Breast epithelium (tissue), 4 donors: ENCODE results near the gene POLR1G. TPM values are rescaled to one million over a fixed set of nuclear protein-coding genes. Genes with fewer than 3 reads are reported as not detected.
A peak's percentile ranks its signal among the peaks of the same experiment; 100 is the strongest.

Experiments used
- DNase-seq, 2 donors: peaks; one replicate each; pipeline ENCODE4 v3.0.0-alpha.2; 2019; ENCODE audit warnings: low spot score in 2 of 2
- H3K27ac ChIP-seq, 2 donors: fragments of 200-600 bp; sonication (generic) in 1 of 2; one replicate each; pipeline ENCODE4 v1.5.1; 2016 to 2019; ENCODE audit warnings: mild to moderate bottlenecking in 1 of 2
- H3K27me3 ChIP-seq, 2 donors: fragments of 200-600 bp; sonication (generic) in 1 of 2; one replicate each; pipeline versions ENCODE4 v1.5.1 to v1.6.0; 2017 to 2019; ENCODE audit warnings: control low read depth in 1 of 2, mild to moderate bottlenecking in 1 of 2
- H3K36me3 ChIP-seq: fragments of 200-600 bp; one replicate; pipeline ENCODE4 v1.5.1; 2019
- H3K4me1 ChIP-seq, 2 donors: fragments of 200-600 bp; sonication (generic); one replicate each; pipeline ENCODE4 v1.5.1; 2016 to 2019; ENCODE audit warnings: control low read depth in 1 of 2
- H3K4me3 ChIP-seq, 3 donors: fragments of 200-600 bp; sonication (generic); 1 replicate in 2 of 3; 2 replicates in 1 of 3; pipeline ENCODE4 v1.5.1; 2016 to 2019; ENCODE audit warnings: mild to moderate bottlenecking in 3 of 3, moderate library complexity in 2 of 3
- H3K9me3 ChIP-seq, 2 donors: fragments of 200-600 bp; sonication (generic) in 1 of 2; one replicate each; pipeline ENCODE4 v1.5.1; 2016 to 2019; ENCODE audit warnings: control low read depth in 1 of 2
- POLR2A ChIP-seq: fragments of 450-650 bp; IDR thresholded peaks from one replicate; pipeline ENCODE4 v1.6.1; 2016; ENCODE audit warnings: antibody characterized with exemption, mild to moderate bottlenecking, moderate library complexity
- POLR2AphosphoS5 ChIP-seq, 3 donors: sonication (generic); formaldehyde crosslinking; IDR thresholded peaks; one replicate each; pipeline ENCODE4 v1.6.1; 2017; ENCODE audit warnings: antibody characterized with exemption in 3 of 3
- intact Hi-C: fragments of 100-400 bp; cut with DNase I; formaldehyde crosslinking; loops from one replicate; pipeline ENCODE4 v1.15.1; 2023; ENCODE audit warnings: low total_unique reads
- total RNA-seq, 3 donors: library from RNA; depleted of rRNA; stranded (reverse); fragments of >200 nt; gene quantifications; one replicate each; pipeline ENCODE4 v1.1.0, GENCODE V29; 2016
- TF ChIP-seq, protein P1 (sequence below), 3 donors: fragments of 450-650 bp; IDR thresholded peaks; one replicate each; pipeline ENCODE4 v1.5.1; 2016 to 2017; ENCODE audit warnings: antibody characterized with exemption in 3 of 3, mild to moderate bottlenecking in 3 of 3, moderate library complexity in 3 of 3

Gene POLR1G
- total RNA-seq, 3 donors from 2014 or later, result 2.6 to 6.9 (median 5.3) TPM

DNA sequence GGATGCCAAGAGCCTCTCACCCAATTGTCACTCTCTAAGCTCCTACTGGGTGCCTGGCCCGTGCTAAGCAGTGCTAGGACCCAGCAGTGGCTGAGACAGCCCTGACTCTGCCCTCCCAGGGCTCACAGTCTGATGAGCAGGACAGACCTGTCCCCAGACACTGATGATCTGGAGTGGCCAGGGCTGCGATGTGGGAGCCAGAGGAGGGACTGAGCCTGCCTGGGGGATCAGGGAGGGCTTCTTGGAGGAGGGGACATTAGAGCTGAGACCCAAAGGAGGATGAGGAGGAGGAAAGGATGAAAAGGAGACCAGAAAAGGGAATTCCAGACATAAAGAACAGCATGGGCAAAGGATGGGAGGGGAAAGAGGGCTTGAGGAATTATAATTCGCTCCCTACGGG is 10.7 kb downstream of the POLR1G start:
- intact Hi-C loops, result no loop called here
- DNase-seq, result no peak
- H3K27ac ChIP-seq, result peak overlapping the region in 1 of 2 donors; percentile 12
- no peak overlapping the region for H3K4me3 ChIP-seq
- no peaks in the 10 kb centered on the region for H3K27me3 ChIP-seq
- no peaks in the 10 kb centered on the region for H3K9me3 ChIP-seq
- no peak for TF ChIP-seq POLR2A
- TF ChIP-seq, protein P1, sequence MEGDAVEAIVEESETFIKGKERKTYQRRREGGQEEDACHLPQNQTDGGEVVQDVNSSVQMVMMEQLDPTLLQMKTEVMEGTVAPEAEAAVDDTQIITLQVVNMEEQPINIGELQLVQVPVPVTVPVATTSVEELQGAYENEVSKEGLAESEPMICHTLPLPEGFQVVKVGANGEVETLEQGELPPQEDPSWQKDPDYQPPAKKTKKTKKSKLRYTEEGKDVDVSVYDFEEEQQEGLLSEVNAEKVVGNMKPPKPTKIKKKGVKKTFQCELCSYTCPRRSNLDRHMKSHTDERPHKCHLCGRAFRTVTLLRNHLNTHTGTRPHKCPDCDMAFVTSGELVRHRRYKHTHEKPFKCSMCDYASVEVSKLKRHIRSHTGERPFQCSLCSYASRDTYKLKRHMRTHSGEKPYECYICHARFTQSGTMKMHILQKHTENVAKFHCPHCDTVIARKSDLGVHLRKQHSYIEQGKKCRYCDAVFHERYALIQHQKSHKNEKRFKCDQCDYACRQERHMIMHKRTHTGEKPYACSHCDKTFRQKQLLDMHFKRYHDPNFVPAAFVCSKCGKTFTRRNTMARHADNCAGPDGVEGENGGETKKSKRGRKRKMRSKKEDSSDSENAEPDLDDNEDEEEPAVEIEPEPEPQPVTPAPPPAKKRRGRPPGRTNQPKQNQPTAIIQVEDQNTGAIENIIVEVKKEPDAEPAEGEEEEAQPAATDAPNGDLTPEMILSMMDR (IDR thresholded peaks at IDR 0.05), result no peak
- no peak for TF ChIP-seq POLR2AphosphoS5 (IDR thresholded peaks at IDR 0.05)
- no peaks in the 10 kb centered on the region for H3K4me1 ChIP-seq
- no peaks in the 10 kb centered on the region for H3K36me3 ChIP-seq

DNA sequence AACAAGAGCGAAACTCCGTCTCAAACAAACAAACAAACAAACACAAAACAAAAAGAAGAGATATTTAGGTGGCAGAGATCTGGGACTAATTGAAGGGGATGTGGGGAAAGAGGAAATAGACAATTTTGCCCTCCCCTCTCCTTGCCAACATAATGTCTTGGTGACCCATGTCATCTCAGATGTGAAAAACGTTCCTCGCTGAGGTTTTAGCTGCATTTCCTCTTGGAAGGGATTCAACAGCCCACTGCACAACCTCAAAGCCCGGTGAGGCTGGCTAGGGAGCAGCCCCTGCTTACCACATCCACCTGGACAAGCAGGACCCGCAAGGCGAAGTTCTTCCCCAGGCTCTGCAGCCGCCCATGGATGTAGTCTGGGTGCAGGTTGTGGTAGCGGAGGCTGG is 12.4 kb downstream of the POLR1G start:
- no peaks in the 10 kb centered on the region for H3K9me3 ChIP-seq
- intact Hi-C loops, result no loop called here
- H3K36me3 ChIP-seq, result no peaks in the 10 kb centered on the region
- no peak overlapping the region for H3K4me3 ChIP-seq
- H3K27me3 ChIP-seq, result no peaks in the 10 kb centered on the region
- TF ChIP-seq POLR2A (no peak), POLR2AphosphoS5 (IDR thresholded peaks at IDR 0.05) (no peak)
- TF ChIP-seq, protein P1 (IDR thresholded peaks at IDR 0.05), result no peak
- no peak overlapping the region for H3K27ac ChIP-seq
- peaks cover 0 to 8% of the 10 kb centered on the region in 2 donors for H3K4me1 ChIP-seq
- no peak for DNase-seq

DNA sequence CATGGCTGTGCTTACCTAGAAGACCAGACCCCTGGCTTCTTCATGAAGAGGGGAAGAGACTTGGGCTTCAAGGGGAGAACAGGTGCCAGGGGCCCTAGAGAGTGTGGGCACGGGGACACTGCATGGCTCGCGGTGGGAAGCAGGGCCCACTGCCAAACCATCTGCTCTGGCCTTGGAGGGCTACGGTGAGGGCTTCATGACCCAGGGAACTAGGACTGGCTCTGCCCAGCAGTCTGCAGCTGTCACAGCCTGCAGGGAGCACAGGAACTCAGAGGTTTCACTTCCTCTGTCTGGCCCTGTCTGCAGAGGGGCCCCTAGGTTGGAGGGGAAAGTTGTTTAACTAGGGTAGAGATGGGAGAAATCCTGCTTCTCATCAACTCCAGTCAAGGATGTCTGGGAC is 13.0 kb downstream of the POLR1G start:
- no peak for DNase-seq
- H3K4me1 ChIP-seq, result peaks cover 0 to 8% of the 10 kb centered on the region in 2 donors
- no peaks in the 10 kb centered on the region for H3K27me3 ChIP-seq
- intact Hi-C loops, result no loop called here
- H3K4me3 ChIP-seq, result no peak overlapping the region
- no peaks in the 10 kb centered on the region for H3K36me3 ChIP-seq
- TF ChIP-seq POLR2A (no peak), POLR2AphosphoS5 (IDR thresholded peaks at IDR 0.05) (no peak)
- TF ChIP-seq, protein P1 (IDR thresholded peaks at IDR 0.05), result no peak
- no peak overlapping the region for H3K27ac ChIP-seq
- H3K9me3 ChIP-seq, result no peaks in the 10 kb centered on the region

DNA sequence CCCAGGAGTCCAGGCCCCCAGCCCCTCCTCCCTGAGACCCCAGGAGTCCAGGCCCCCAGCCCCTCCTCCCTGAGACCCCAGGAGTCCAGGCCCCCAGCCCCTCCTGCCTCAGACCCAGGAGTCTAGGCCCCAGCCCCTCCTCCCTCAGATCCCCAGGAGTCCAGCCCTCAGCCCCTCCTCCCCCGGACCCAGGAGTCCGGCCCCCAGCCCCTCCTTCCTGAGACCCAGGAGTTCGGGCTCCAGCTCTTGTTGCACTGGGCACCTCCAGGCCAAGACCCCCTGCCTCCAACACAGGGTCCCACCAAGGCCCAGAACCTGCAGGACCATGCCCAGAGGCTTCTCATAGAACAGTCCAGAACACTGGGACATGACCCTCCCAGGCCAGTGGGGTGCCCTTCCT is 13.5 kb downstream of the POLR1G start:
- Histone ChIP-seq H3K4me3 (no peak overlapping the region), H3K27ac (no peak overlapping the region), H3K9me3 (no peaks in the 10 kb centered on the region), H3K27me3 (no peaks in the 10 kb centered on the region), H3K4me1 (peaks cover 0 to 8% of the 10 kb centered on the region in 2 donors), H3K36me3 (no peaks in the 10 kb centered on the region)
- TF ChIP-seq POLR2A (no peak), POLR2AphosphoS5 (IDR thresholded peaks at IDR 0.05) (no peak)
- TF ChIP-seq, protein P1 (IDR thresholded peaks at IDR 0.05), result no peak
- no peak for DNase-seq
- intact Hi-C loops, result loop anchor here (10.0 kb wide), 1 partner anchor 55 kb away; no protein-coding TSS in a partner anchor

DNA sequence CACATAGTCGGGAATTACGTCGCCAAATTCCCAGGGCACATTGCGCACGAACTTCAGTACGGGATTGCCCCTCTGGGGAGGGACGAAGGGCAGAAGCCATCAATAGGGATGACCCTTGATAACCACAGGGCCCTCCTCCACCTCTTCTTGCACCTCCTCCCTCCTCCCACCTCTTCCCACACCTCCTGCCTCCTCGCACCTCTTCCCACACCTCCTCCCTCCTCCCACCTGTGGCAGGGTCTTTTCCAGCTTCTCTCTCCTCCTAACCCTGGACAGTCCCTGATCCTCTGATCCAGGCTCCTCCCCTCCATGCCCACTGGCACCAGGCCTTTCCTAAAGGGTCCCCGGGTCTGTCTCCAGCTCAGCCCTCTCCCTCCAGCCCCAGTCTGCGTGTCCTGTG is 13.9 kb downstream of the POLR1G start:
- no peaks in the 10 kb centered on the region for H3K9me3 ChIP-seq
- intact Hi-C loops, result loop anchor here (10.0 kb wide), 1 partner anchor 54 kb away; no protein-coding TSS in a partner anchor
- H3K4me1 ChIP-seq, result peaks cover 0 to 8% of the 10 kb centered on the region in 2 donors
- TF ChIP-seq, protein P1 (IDR thresholded peaks at IDR 0.05), result no peak
- TF ChIP-seq POLR2AphosphoS5 (IDR thresholded peaks at IDR 0.05), result no peak
- no peaks in the 10 kb centered on the region for H3K27me3 ChIP-seq
- H3K4me3 ChIP-seq, result no peak overlapping the region
- no peak for DNase-seq
- H3K27ac ChIP-seq, result no peak overlapping the region
- no peaks in the 10 kb centered on the region for H3K36me3 ChIP-seq
